Stimulated activated CD8-positive, alpha-beta memory T cell treated with anti-CD3 and anti-CD28 coated beads, Interleukin-12 subunit alpha, Interleukin-12 subunit beta, amount 100 ng/mL, for 1 hour (primary cell): Measurements from ENCODE around the gene DTX1.
"Not testable (repeated sequence)": the region's sequence is repeated elsewhere in the genome, so short reads cannot be mapped to it uniquely, and the experiment has no call there.

Experiments
- DNase-seq: peaks from one replicate; pipeline ENCODE4 v3.0.0-alpha.2; 2020; ENCODE audit warnings: low read depth

Gene DTX1

DNA sequence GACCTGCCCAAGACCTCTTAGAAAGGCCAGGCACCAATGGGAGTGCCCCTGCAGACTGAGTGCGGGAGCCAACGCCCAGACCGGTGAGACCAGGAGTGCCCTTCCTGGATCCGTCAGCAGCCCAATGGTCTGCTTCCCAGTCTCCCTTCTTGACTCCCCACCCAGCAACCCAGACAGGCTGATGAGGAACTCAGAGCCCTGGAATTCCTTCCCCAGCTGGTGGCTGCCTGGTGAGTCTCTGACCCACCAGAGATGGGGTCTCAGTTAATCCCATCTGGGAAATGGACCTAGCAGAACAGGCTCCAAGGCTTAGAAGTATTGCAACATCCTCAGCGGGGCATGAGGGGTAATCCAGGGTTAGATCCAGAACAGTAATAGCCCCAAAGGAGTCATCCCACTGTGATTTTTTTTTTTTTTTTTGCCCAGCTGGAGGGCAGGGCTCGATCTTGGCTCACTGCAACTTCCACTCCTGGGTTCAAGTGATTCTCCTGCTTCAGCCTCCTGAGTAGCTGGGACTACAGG, 80.5 kb downstream of the DTX1 start:
- no peak for DNase-seq

DNA sequence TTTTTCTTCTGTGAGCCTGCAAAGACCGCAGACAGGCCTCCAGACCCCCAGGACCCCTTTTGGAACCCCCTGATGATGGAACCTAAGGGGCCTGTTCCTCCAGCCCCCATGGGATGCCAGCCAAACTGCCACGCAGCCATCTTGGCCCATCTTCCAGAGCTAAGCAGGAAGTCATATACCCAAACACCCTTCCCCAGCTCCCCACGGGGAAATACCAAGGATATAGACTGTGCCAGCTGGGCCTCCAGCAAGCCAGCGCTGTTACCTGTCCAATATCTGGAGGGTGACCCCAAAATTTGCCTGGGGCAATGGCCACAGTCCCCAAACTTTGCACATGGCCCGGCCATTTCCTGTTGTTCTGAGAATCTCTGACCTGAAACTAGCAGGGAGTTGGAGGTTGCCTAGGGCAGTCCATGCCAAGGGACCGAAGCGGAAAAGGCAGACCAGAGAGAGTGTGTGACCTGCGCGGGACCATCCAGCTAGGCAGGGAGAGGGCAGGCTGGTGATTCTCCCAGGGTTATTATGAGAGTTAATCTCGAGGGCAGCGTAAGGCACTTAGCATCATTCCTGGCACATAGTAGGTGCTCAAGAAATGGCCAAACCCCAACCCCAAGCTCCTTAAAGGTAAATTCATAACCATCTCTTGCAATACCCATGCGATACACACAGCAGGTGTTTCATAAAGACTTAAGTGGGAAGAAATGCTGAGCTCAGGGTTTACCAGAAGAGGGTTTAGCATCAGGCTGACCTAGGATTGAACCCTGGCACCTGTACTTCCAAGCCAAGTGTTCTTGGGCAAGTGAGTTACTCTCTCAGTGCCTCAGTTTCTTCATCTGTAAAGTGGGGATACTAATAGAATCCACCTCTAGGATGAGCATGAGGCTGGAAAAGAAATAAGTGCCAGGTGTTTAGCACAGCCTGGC, 81.6 kb downstream of the DTX1 start:
- DNase-seq = no peak

DNA sequence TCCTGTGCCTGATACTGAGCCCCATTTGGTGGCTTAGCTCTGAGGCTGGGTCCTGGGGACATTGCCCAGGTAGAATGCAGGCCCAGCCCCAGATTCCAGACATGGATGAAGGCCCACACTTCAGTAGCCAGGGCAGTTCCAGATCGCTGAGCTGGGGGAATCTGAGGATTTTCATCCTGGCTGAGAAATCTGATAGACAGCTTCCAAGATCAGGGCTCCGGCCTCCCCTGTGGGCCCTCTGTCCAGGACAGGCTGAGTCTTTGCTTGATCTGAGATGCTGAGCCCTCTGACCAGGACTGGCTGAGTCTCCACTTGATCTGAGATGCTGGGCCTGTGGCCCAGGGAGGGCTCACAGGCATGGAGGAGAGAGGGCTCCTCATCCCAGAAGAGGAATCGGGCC, 82.3 kb downstream of the DTX1 start:
- DNase-seq = no peak

DNA sequence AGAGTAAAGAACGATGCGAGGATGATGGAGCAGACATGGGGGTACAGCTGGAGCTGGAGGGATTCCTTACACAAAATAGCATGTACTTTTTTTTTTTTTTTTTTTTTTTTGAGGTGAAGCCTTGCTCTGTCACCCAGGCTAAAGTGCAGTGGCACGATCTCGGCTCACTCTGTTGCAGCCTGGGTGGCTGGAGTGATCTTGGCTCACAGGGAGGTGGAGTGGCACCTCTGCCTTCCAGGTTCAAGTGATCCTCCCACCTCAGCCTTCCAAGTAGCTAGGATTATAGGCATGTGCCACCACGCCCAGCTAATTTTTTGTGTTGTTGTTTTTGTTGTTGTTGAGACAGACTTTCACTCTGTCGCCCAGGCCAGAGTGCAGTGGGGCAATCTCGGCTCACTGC, 84.2 kb downstream of the DTX1 start:
- no peak for DNase-seq

DNA sequence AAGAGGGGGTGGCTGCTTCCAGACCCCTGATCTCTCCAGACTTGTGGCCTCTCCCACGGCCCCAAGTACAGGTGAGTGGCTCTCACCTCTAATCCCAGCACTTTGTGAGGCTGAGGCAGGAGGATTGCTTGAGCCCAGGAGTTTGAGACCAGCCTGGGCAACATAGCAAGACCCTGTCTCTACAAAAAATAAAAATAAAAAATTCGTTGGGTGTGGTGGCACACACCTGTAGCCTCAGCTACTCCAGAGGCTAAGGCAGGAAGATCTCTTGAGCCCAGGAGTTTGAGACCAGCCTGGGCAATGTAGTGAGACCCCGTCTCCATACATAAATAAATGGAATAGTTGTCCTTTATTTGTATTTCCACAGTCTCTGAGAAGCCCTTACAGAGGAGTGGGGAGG, 85.2 kb downstream of the DTX1 start:
- not testable (repeated sequence) for DNase-seq

DNA sequence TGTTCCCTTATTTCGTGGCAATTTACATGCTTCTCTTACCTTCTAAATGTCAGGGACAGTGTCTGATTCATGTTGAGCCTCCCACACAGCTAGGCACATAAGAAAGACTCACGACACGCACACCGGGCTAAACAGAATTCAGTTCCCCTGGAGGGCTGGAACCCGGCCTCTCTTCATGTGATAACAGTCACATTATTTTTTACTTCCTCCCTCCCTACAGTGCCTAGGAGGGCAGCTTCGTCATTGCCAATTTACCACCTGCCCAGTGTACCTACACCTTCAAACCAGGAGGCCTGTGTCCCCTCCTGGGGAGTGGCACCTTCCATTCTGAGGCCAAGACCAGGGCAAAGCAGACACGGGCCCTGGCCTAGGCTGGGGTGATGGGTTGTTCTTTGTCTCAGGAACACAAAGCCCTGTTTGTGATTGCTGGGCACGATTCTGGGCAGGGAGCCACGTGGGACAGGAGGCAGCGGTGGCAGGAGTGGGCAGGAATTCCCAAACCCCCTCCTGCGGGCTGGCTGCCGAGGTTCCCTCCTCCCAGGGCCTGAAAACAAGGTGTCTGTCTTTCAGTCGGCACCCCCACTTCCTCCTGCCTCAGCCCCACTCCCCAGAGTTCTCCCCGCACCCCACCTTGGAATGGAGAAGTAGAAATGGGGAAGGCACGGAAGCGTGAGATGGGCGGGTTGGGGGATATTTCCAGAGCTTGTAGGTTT, 85.8 kb downstream of the DTX1 start:
- no peak for DNase-seq

DNA sequence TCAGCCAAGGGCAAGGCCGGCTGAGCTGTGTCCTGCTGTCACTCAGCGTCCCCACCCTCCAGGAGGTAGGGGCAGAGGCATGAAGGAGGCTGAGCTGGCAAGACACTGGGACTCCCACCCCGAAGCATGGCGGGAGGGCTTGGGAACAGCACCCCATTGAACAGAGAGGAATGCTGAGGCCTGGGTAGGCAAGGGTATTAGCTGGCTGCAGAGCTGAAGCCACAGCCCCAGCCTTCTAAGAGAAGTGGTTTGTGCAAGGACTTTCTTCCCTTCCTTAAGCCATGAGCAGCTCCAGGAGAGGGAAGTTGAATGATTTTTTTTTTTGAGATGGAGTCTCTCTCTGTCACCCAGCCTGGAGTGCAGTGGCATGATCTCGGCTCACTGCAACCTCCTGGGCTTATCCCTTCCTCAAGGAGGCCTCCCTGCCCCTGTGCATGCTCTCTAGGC, 86.4 kb downstream of the DTX1 start:
- DNase-seq = no peak

DNA sequence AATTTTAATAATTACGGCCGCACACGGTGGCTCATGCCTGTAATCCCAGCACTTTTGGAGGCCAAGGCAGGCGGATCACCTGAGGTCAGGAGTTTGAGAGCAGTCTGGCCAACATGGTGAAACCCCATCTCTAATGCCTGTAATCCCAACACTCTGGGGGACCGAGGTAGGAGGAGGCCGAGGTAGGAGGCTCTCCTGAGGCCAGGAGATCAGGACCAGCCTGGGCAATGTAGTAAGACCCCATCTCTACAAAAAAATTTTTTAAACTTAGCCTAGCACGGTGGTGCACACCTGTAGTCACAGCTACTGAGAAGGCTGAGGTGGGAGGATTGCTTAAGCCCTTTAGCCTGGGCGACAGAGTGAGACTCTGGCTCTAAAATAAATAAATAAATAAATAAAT, 87.4 kb downstream of the DTX1 start:
- DNase-seq = no peak

DNA sequence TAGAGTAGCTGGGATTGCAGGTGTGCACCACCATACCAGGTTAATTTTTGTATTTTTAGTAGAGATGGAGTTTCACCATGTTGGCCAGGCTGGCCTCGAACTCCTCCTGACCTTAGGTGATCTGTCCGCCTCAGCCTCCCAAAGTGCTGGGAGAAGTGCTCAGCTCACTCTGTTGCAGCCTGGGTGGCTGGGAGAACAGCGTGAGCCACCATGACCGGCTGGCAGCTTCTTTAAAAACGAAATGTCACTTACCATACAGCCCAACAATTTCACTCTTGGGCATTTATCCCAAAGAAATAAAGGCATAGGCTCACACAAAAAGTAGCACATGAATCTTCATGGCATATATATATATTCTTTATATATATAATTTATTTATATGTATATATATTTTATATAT, 88.3 kb downstream of the DTX1 start:
- no peak for DNase-seq

DNA sequence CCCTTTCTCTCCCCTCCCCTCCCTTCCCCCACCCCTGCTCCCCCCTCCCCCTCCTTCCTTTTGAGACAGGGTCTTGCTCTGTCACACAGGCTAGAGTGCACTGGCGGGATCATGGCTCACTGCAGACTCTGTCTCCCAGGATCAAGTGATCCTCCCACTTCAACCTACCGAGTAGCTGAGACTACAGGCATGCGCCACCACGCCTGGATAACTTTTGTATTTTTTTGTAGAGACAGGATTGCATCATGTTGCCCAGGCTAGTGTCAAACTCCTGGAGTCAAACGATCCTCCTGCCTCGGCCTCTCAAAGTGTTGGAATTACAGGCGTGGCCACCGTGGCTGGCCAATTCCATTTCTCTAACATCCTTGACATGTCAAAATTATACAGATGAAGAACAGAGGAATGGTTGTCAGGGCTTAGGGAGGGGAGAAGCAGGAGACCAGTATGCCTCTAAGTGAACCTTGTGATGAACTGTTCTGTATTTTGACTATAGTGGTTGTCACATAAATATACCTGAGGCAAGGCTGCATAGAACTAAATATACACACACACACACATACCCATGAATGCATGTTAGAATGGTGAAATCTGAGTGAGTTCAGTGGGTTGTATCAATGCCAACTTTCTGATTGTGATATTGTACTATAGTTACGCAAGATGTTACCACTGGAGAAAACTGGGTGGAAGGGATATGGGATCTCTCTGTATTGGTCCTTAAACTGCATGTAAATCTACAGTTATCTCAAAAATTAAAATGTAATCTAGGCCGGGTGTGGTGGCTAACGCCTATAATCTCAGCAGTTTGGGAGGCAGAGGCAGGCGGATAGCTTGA, 89.4 kb downstream of the DTX1 start:
- DNase-seq = no peak

DNA sequence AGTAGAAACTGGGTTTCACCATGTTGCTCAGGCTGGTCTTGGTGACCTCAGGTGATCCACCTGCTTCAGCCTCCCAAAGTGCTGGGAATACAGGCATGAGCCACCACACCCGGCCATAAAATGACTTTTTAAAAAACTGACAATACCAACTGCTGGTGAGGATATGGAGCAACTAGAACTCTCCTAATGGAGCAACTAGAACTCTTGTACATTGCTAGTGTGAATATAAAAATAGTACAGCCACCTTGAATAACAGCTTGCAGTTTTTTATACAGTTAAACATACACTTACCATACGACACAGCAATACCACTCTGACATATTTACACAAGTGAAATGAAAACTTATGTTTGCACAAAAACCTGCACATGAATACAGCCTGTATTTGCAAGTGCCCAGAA, 90.5 kb downstream of the DTX1 start:
- DNase-seq = no peak
